ENCODE measurements around the gene CPSF4. TPM values are rescaled to one million over a fixed set of nuclear protein-coding genes. Genes with fewer than 3 reads are reported as not detected.

CPSF4 gene
- total RNA-seq (ENCODE audit: unreplicated experiment), result 40.5 TPM
- long read RNA-seq, partial matches to known transcripts, result 0 of 9 reads
- long read RNA-seq, other reads (novel, unspliced or antisense), result 7 of 9 reads

GRCh38 chr7:99438573-99439480 lies at the start of gene CPSF4, which contains the start of gene PTCD1:
Gene CPSF4 (plus strand): TSS chr7:99438943. CDS start chr7:99439083, 140 bp downstream.
Gene PTCD1 (minus strand): TSS chr7:99438798. CDS start chr7:99435242, 3,556 bp downstream.
- no peaks in the 10 kb centered on the region for H3K9me3 Mint-ChIP-seq (ENCODE audit: unreplicated experiment)
- H3K27me3 Mint-ChIP-seq (ENCODE audit: unreplicated experiment), result peaks cover 7% of the 10 kb centered on the region
- peaks cover 17% of the 10 kb centered on the region for H3K4me1 Mint-ChIP-seq (ENCODE audit: unreplicated experiment)
- H3K36me3 Mint-ChIP-seq (ENCODE audit: low read depth, unreplicated experiment), result peaks cover 21% of the 10 kb centered on the region
- no peak for TF ChIP-seq CTCF (IDR thresholded peaks at IDR 0.05; ENCODE audit: unreplicated experiment)
- peak within 1 kb of the TSS; percentile 98 for H3K4me3 Mint-ChIP-seq (ENCODE audit: unreplicated experiment)
- H3K27ac Mint-ChIP-seq (ENCODE audit: unreplicated experiment), result peak within 1 kb of the TSS; percentile 89
- peak; percentile 96 for DNase-seq (ENCODE audit: low spot score)

- Mint-ChIP-seq H3K4me1 (ENCODE audit: unreplicated experiment) (peaks cover 9% of the 10 kb centered on the region), H3K4me3 (ENCODE audit: unreplicated experiment) (no peak overlapping the region), H3K9me3 (ENCODE audit: unreplicated experiment) (no peaks in the 10 kb centered on the region), H3K27me3 (ENCODE audit: unreplicated experiment) (peaks cover 6% of the 10 kb centered on the region), H3K27ac (ENCODE audit: unreplicated experiment) (no peak overlapping the region), H3K36me3 (ENCODE audit: low read depth, unreplicated experiment) (peaks cover 16% of the 10 kb centered on the region)
- TF ChIP-seq CTCF (IDR thresholded peaks at IDR 0.05; ENCODE audit: unreplicated experiment), result no peak
- no peak for DNase-seq (ENCODE audit: low spot score)
Measured at GRCh38 chr7:99389772-99390171, 49.0 kb upstream of the CPSF4 start.

- no peak for DNase-seq (ENCODE audit: low spot score)
Measured at GRCh38 chr7:99390941-99391602, 47.7 kb upstream of the CPSF4 start.

GRCh38 chr7:99392046-99392445 lies 46.7 kb upstream of the CPSF4 start:
- peaks cover 9% of the 10 kb centered on the region for H3K4me1 Mint-ChIP-seq (ENCODE audit: unreplicated experiment)
- H3K27ac Mint-ChIP-seq (ENCODE audit: unreplicated experiment), result no peak overlapping the region
- peaks cover 6% of the 10 kb centered on the region for H3K27me3 Mint-ChIP-seq (ENCODE audit: unreplicated experiment)
- no peak for DNase-seq (ENCODE audit: low spot score)
- H3K4me3 Mint-ChIP-seq (ENCODE audit: unreplicated experiment), result peak overlapping the region; percentile 77
- TF ChIP-seq CTCF (IDR thresholded peaks at IDR 0.05; ENCODE audit: unreplicated experiment), result no peak
- peaks cover 13% of the 10 kb centered on the region for H3K36me3 Mint-ChIP-seq (ENCODE audit: low read depth, unreplicated experiment)
- H3K9me3 Mint-ChIP-seq (ENCODE audit: unreplicated experiment), result no peaks in the 10 kb centered on the region

More at GRCh38 chr7:99390941-99391602, 47.7 kb upstream of the CPSF4 start:
- H3K4me1 Mint-ChIP-seq (ENCODE audit: unreplicated experiment), result peaks cover 9% of the 10 kb centered on the region
- peaks cover 14% of the 10 kb centered on the region for H3K36me3 Mint-ChIP-seq (ENCODE audit: low read depth, unreplicated experiment)
- H3K27me3 Mint-ChIP-seq (ENCODE audit: unreplicated experiment), result peaks cover 6% of the 10 kb centered on the region
- no peak for TF ChIP-seq CTCF (IDR thresholded peaks at IDR 0.05; ENCODE audit: unreplicated experiment)
- no peaks in the 10 kb centered on the region for H3K9me3 Mint-ChIP-seq (ENCODE audit: unreplicated experiment)
- H3K27ac Mint-ChIP-seq (ENCODE audit: unreplicated experiment), result no peak overlapping the region
- H3K4me3 Mint-ChIP-seq (ENCODE audit: unreplicated experiment), result no peak overlapping the region
